Dermis microvascular lymphatic vessel endothelial cell (primary cell): Measurements from ENCODE around the gene CYP4A22. TPM values are rescaled to one million over a fixed set of nuclear protein-coding genes. Genes with fewer than 3 reads are reported as not detected.
"Not testable (repeated sequence)": the region's sequence is repeated elsewhere in the genome, so short reads cannot be mapped to it uniquely, and the experiment has no call there.

Experiments
- DNase-seq, 2 donors: peaks; one replicate each; pipeline versions ENCODE4 v3.0.0 to v3.0.0-alpha.2; 2010; ENCODE audit warnings: low read depth in 2 of 2
- total RNA-seq: library from RNA; depleted of rRNA; stranded (reverse); fragments of >200 nt; gene quantifications from 2 replicates; pipeline ENCODE4 v1.2.1, GENCODE V29; 2014

CYP4A22 gene
- total RNA-seq, 1 donor from 2014 or later = not detected

- DNase-seq = not testable (repeated sequence)
These were observed 19.2 kb downstream of the CYP4A22 start for GRCh38 chr1:47156457-47156856.

- DNase-seq = not testable (repeated sequence)
These were observed 20.7 kb downstream of the CYP4A22 start for GRCh38 chr1:47157957-47158356.

GRCh38 chr1:47160716-47161115 lies 23.5 kb downstream of the CYP4A22 start:
- DNase-seq = no peak

GRCh38 chr1:47161298-47162040 lies 24.2 kb downstream of the CYP4A22 start:
- no peak for DNase-seq

GRCh38 chr1:47164552-47164951 lies 27.3 kb downstream of the CYP4A22 start:
- no peak for DNase-seq

- no peak for DNase-seq
These were observed 35.5 kb downstream of the CYP4A22 start for GRCh38 chr1:47172782-47173181.

GRCh38 chr1:47174656-47175020 lies 37.4 kb downstream of the CYP4A22 start:
- no peak for DNase-seq

GRCh38 chr1:47175227-47175934 lies 38.1 kb downstream of the CYP4A22 start:
- DNase-seq = peak; percentile 37 to 67

- no peak for DNase-seq
These were observed 40.8 kb downstream of the CYP4A22 start for GRCh38 chr1:47178020-47178419.

- no peak for DNase-seq
These were observed 41.4 kb downstream of the CYP4A22 start for GRCh38 chr1:47178654-47179016.

GRCh38 chr1:47179017-47179987 lies 42.1 kb downstream of the CYP4A22 start:
- peak; percentile 88 to 93 for DNase-seq

GRCh38 chr1:47179988-47180563 lies 42.8 kb downstream of the CYP4A22 start:
- no peak for DNase-seq

GRCh38 chr1:47180603-47181094 lies 43.4 kb downstream of the CYP4A22 start:
- DNase-seq = no peak

GRCh38 chr1:47181095-47181954 lies 44.1 kb downstream of the CYP4A22 start:
- DNase-seq = no peak

- peak in 1 of 2 donors; percentile 59 for DNase-seq
These were observed 44.9 kb downstream of the CYP4A22 start for GRCh38 chr1:47181955-47182675.

GRCh38 chr1:47182676-47183235 lies 45.5 kb downstream of the CYP4A22 start:
- no peak for DNase-seq

GRCh38 chr1:47183308-47184089 lies 46.3 kb downstream of the CYP4A22 start:
- no peak for DNase-seq

- DNase-seq = no peak
These were observed 47.0 kb downstream of the CYP4A22 start for GRCh38 chr1:47184090-47184821.
